GM19240 (cell line): ENCODE measurements around the gene BSN.

Experiments used
- DNase-seq: peaks from one replicate; pipeline ENCODE4 v3.0.0; 2011; ENCODE audit warnings: low spot score; ENCODE audit not compliant: insufficient read length

Gene BSN

DNA sequence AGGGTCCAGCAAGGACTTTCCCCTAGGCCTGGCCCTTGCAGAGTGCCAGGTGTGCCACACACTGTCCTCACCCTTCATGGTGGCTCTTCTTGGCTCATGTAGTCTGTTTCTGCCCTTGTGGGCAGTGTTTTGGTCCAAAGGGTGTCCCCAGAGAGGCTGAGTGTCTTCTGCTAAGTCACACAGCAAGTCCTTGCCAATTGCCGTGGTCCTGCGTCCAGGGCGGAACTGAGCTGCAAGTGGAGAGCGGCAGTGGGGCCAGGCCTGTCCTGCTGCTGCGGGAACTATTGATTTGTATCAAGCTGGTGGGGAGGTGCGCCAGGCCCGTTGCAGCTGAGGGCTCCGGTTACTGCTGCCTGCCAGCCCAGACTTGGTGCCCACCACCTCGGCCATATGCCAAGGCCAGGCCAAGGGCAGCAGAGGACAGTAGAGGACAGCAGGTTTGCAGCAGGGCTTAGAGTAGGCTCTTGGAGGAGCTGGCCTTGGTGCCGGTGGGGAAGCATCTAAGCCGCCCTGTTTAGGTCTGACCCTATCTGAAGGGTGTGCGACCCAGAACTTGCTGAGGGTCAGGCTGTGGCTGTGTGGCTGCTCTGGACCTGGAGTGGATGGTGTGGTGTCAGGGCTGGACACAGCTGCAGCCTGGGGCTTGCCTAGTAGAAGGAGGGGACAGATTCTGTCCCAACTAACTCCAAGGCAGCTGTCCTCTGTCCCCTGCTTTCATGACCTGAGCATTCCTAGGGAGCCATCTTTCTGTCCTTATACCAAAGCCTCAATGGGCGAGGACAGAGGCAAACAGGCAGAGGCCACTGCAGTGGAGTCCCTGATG lies 160.7 kb downstream of the BSN start:
- no peak for DNase-seq

DNA sequence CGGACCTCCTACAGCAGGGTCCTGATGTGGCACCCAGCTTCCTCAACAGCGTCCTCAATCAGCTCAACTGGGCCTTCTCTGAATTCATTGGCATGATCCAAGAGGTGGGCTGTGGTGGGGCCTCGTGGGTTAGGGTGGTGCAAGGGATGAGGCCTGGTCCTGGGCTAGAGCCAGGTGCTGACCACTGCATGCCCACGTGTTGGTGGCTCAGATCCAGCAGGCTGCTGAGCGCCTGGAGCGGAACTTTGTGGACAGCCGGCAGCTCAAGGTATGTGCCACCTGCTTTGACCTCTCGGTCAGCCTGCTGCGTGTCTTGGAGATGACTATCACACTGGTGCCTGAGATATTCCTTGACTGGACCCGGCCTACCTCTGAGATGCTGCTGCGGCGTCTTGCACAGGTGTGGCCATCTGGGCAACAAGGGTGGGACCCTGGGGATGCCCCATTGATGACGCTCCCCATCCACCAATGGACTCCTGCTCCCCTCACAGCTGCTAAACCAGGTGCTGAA lies 161.4 kb downstream of the BSN start:
- DNase-seq: no peak

DNA sequence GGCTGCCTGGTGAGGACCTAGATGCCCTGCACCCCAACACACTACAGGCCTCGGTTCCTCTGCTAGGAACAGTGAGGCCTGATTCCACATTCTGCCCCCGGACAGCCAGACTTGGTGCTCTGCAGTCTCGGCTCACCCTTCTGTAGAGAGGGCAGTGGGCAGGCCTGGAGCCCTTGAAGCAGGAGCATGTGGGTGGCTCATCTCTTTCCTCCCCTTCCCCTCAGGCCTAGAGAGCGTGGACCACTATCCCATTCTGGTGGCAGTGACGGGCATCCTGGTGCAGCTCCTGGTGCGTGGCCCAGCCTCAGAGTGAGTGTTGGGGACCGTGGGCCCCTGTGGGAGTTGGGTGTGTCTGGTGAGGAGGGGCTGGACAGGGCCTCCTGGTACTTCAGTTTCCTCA lies 161.9 kb downstream of the BSN start:
- no peak for DNase-seq

DNA sequence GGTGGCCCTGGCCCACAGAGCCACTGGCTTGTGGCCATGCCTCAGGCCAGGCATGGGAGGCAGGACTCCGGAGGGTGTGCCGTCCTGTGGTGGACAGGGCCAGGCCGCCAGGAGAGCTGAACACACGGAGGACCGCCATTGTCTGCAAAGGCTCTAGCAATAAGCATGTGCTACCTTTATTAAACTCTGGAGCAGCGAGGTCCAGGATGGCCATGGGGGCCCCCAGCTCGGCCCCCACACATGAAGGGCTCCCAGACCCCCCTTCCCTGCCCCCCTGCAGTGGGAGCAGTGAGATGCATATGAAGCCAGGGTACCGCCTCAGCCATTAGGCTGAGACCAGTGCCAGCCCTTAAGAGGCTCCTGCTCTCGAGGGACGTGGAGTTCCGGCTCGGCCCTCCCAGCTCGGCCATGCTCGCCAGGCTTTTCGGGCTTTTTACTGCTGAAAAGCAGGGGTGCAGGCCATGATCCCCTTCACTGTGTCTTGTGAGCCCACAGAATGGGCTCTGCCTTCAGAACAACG lies 162.5 kb downstream of the BSN start:
- DNase-seq: no peak

DNA sequence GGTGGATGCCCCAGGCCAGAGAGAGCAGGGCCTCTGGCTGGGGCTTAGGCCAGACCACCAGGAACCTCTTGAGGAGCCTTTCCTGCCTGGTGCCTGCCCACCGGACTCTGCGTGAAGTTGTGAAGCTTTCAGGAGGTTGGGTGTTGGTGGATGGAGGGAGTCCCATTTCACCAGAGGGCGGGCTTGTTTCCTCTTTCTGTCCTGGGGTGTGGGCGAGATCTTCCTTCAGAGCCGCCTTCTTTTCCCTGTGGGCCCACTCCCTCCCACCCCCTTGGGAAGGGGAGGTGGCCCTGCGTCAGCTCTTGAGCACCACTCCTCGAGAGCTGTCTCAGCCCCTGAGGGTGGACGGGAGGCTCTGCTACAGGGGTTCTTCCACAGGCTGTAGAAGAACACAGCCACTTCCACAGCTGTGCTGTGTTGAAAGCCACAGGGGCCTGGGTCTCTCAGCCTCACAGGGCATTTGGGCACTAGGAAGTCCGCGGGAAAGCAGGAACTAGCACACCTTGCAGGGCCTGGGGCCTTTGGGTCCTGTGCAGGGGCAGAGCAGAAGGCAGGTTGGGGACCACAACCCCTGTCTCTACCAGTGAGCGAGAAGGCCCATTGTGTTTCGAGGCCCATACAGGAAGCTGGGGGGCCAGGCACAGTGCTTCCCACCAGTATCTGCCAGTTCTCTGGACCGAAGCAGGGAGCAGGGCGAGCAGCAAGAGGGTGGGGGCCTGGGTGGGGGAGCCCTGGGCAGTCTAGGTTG lies 163.1 kb downstream of the BSN start:
- DNase-seq: no peak

DNA sequence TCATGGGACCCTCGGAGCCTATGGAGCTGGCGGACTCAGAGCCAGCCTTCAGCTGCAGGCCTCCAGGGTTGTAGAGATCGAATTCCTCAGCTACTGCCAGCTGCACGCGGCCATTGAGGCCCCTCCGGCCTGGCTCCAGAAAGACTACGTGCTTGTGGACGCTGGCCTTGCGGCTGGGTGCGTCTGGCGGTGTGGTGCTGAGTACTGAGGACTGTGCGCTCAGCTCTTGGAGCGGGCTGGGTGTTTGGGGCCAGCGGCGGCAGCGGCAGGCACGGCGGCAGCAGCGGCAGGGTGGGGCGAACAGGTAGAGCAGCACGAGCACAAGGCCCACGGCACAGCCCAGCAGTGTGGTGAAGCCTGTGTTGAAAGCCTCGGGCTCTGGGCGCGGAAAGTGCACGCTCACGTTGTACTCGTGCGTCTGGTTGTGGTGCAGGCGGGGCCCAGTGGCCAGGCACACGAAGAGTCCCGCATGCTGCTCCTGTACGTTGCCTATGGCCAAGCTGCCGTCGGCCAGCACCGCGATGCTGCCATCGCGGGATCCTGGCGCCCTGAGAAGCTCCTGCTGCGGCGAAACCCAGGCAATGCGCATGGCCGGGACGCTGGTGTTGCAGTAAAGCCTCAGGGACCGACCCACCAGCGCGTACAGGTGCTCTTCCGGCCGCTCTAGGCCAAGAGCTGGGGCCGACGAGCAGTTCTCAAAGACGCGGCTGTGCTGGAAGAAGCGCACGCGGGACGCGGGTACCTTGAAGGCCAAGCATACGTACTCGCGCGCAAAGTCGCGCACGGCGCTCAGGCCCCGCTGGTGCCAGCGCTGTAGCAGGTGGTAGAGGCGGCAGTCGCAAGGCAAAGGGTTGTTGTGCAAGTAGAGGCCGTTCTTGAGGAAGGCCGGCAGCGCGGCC lies 163.9 kb downstream of the BSN start:
- no peak for DNase-seq

DNA sequence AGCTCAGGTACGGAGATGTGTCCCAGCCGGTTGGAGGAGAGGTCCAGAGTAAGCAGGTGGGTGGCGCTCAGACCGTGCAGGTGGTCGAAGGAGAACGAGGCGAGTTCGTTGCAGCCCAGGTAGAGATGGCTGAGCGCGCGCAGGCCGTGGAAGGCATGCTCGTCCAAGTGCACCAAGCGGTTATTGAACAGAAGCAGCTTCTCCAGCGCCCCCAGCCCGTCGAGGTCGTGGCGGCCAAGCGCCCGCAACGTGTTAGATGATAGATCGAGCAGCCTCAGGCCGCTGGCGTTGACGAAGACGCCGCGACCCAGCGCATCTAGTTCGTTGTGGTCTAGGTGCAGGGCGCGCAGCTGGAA lies 164.6 kb downstream of the BSN start:
- no peak for DNase-seq

DNA sequence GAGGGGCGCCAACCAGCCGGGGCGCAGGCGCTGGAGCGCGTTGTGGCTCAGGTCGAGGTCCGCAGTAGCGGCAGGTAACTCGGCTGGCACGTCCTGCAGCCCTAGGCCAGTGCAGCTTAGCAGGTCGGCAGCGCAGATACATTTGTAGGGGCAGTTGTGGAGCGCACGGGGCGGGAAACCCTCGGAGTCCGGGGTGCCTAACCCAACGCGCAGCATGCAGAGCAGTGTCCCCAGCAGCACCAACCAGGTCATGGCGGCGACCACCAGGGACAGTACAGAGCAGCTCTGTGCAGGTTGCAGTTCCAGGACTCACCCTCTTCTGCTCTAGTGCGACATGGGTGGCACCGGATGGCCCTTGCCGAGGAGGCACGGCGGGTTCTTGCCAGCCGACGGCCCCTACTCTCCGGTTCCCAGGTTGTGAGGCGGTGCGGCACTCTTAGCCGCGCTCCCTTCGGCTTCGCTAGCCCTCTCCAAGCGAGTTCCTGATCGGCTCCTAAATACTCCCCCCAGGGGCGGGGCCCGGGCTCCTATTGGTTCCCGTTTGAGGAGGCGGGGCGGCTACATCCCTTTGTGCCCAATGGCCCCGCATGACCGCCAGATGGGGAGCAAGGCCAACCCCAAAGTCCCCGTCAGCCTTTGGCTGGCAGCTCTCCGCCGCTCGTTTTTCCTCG lies 165.1 kb downstream of the BSN start, which contains the start of gene AMIGO3:
Gene AMIGO3, minus strand, starts transcription at position 471 of the 671 bp plus-strand sequence. Its CDS starts 219 bp downstream, at position 252.
- peak; percentile 88 for DNase-seq
